OCI-LY7 (cell line): ENCODE data around the gene NCS1. TPM values are rescaled to one million over a fixed set of nuclear protein-coding genes. Genes with fewer than 3 reads are reported as not detected.

Experiments used
- BruUV-seq: library from RNA; stranded (reverse); fragments of 400-500 nt; replicated peaks from 2 replicates; lab custom pipeline; 2021; lab: Mats Ljungman, UMichigan
- CTCF ChIA-PET: fragments of 300-600 bp; sonication (Branson Sonifier 250); formaldehyde crosslinking; loops from one replicate; lab custom pipeline; 2022; ENCODE audit warnings: antibody characterized with exemption; ENCODE audit not compliant: unreplicated experiment; lab: Charles Lee
- POLR2A ChIA-PET: fragments of 300-600 bp; sonication (Branson Sonifier 250); formaldehyde crosslinking; loops from one replicate; lab custom pipeline; 2022; ENCODE audit warnings: antibody characterized with exemption; lab: Charles Lee
- DNase-seq: peaks from one replicate; pipeline ENCODE4 v3.0.0-alpha.2; 2015; ENCODE audit warnings: low spot score
- H2AFZ ChIP-seq: fragments of 200-600 bp; sonication (generic), shearing (Covaris generic); 2 replicates; pipeline ENCODE4 v1.6.1; 2014; ENCODE audit warnings: mild to moderate bottlenecking, antibody characterized with exemption, low read length, moderate library complexity
- H3K27ac ChIP-seq: fragments of 200-600 bp; sonication (generic); 2 replicates; pipeline ENCODE4 v1.5.1; 2014; ENCODE audit warnings: mixed run types, low read depth, mild to moderate bottlenecking, moderate library complexity, low read length, inconsistent platforms; ENCODE audit not compliant: poor library complexity, severe bottlenecking
- H3K36me3 ChIP-seq: fragments of 200-600 bp; sonication (generic); 2 replicates; pipeline ENCODE4 v1.6.1; 2014; ENCODE audit warnings: mild to moderate bottlenecking, antibody characterized with exemption, low read length, moderate library complexity, mixed read lengths; ENCODE audit not compliant: insufficient read depth
- H3K4me1 ChIP-seq: fragments of 200-600 bp; sonication (generic); 2 replicates; pipeline ENCODE4 v1.5.1; 2014; ENCODE audit warnings: mild to moderate bottlenecking, low read length; ENCODE audit not compliant: insufficient read depth, poor library complexity, severe bottlenecking
- H3K4me2 ChIP-seq: fragments of 200-600 bp; sonication (generic); 2 replicates; pipeline ENCODE4 v1.6.1; 2014; ENCODE audit warnings: mild to moderate bottlenecking, low read length
- H3K4me3 ChIP-seq: fragments of 200-600 bp; sonication (generic); 2 replicates; pipeline ENCODE4 v1.5.1; 2014; ENCODE audit warnings: mild to moderate bottlenecking, low read depth, low read length; ENCODE audit not compliant: poor library complexity, severe bottlenecking
- H3K79me2 ChIP-seq: fragments of 200-600 bp; sonication (generic); 2 replicates; pipeline ENCODE4 v1.6.1; 2016; ENCODE audit warnings: low read depth, mild to moderate bottlenecking, low read length, moderate library complexity, mixed read lengths; ENCODE audit not compliant: insufficient read depth
- H3K9me2 ChIP-seq: fragments of 200-600 bp; sonication (generic); 2 replicates; pipeline ENCODE4 v1.6.1; 2016; ENCODE audit warnings: mild to moderate bottlenecking, low read length, mixed read lengths; ENCODE audit not compliant: insufficient read depth
- H3K9me3 ChIP-seq: fragments of 200-600 bp; sonication (generic); 2 replicates; pipeline ENCODE4 v1.6.1; 2014; ENCODE audit warnings: mild to moderate bottlenecking, mixed run types, low read length, mixed read lengths
- H4K20me1 ChIP-seq: fragments of 200-600 bp; sonication (generic); 2 replicates; pipeline ENCODE4 v1.6.1; 2014; ENCODE audit warnings: mild to moderate bottlenecking, antibody characterized with exemption, low read length, moderate library complexity, mixed read lengths; ENCODE audit not compliant: insufficient read depth
- EZH2phosphoT487 ChIP-seq: fragments of 200-600 bp; sonication (generic); IDR thresholded peaks from 2 replicates; pipeline ENCODE4 v1.6.1; 2018; ENCODE audit warnings: low read depth, borderline replicate concordance, mild to moderate bottlenecking, mixed run types, antibody characterized with exemption, low read length, moderate library complexity, mixed read lengths
- intact Hi-C: fragments of 100-400 bp; cut with micrococcal nuclease; formaldehyde crosslinking; loops from one replicate; pipeline ENCODE4 v1.10.0; 2022; ENCODE audit not compliant: unreplicated experiment
- total RNA-seq, 2 experiments: library from RNA; depleted of rRNA in 1 of 2; stranded (reverse); fragments of >200 nt in 1 of 2; shearing (Covaris generic) in 1 of 2; gene quantifications; 2 replicates each; pipeline ENCODE4 v1.2.3, GENCODE V29; 2014 to 2022
- TF ChIP-seq, protein P1 (sequence below): fragments of 200-600 bp; sonication (generic); conservative IDR thresholded peaks from 2 replicates; pipeline ENCODE4 v1.5.1; 2014; ENCODE audit warnings: mild to moderate bottlenecking, antibody characterized with exemption, low read length, moderate library complexity, mixed read lengths

NCS1 gene
- total RNA-seq, 2 experiments from 2014 or later, result not detected

DNA sequence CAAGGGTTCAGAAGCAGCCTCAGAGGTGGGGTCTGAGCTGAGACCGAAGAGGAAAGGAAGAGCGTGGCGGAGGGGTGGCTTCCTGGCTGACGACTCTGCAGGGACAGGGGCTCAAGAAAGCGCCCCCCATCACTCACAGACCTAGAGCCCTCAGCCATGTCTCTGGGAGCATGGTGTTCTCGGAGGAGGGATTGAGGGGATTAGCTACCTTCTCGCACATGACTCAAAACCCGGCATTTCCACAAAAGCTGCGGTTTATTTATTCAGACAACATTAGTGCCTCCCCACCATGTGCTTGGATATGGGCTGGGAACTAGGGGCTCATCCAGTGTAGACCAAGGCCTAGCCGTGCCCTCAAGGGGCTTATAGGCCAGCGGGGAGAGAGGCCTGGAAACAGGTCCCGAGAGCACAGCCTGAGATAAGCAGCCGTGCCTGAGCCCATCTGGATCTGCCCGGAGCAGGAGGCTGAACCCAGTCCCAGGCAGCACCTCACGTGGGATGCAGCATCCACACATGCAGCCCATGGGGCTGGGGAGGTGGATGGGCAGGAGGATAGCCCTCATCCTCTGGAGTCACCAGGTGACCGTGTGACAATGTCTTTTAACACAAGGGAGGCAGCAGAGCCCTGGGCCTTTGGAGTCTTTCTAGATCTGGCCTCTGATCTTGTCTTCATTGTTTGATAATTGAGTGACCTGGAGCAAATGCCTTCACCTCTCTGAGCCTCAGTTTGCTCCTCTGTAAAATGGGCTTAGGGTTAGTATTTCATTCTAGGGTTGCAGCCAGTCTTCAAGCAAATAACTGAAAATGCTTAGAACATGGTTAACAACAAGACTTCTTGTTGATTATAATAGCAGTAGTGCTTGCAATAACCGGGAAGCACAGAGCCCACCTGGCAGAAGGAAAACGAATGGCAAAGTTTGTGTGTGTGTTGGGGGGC lies 92.5 kb downstream of the NCS1 start:
- Histone ChIP-seq H3K79me2 (no peaks in the 10 kb centered on the region), H3K36me3 (no peaks in the 10 kb centered on the region), H3K4me2 (no peak overlapping the region), H3K27ac (no peak overlapping the region), H3K9me2 (no peaks in the 10 kb centered on the region), H2AFZ (no peak overlapping the region), H4K20me1 (no peaks in the 10 kb centered on the region), H3K4me1 (no peaks in the 10 kb centered on the region), H3K9me3 (no peaks in the 10 kb centered on the region), H3K4me3 (no peak overlapping the region)
- ChIA-PET POLR2A (no interaction called here), CTCF (no interaction called here)
- BruUV-seq, result no TSS peak
- DNase-seq, result no peak
- intact Hi-C loops, result no loop called here
- no peak for TF ChIP-seq EZH2phosphoT487
- TF ChIP-seq, protein P1, sequence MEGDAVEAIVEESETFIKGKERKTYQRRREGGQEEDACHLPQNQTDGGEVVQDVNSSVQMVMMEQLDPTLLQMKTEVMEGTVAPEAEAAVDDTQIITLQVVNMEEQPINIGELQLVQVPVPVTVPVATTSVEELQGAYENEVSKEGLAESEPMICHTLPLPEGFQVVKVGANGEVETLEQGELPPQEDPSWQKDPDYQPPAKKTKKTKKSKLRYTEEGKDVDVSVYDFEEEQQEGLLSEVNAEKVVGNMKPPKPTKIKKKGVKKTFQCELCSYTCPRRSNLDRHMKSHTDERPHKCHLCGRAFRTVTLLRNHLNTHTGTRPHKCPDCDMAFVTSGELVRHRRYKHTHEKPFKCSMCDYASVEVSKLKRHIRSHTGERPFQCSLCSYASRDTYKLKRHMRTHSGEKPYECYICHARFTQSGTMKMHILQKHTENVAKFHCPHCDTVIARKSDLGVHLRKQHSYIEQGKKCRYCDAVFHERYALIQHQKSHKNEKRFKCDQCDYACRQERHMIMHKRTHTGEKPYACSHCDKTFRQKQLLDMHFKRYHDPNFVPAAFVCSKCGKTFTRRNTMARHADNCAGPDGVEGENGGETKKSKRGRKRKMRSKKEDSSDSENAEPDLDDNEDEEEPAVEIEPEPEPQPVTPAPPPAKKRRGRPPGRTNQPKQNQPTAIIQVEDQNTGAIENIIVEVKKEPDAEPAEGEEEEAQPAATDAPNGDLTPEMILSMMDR, result no peak

DNA sequence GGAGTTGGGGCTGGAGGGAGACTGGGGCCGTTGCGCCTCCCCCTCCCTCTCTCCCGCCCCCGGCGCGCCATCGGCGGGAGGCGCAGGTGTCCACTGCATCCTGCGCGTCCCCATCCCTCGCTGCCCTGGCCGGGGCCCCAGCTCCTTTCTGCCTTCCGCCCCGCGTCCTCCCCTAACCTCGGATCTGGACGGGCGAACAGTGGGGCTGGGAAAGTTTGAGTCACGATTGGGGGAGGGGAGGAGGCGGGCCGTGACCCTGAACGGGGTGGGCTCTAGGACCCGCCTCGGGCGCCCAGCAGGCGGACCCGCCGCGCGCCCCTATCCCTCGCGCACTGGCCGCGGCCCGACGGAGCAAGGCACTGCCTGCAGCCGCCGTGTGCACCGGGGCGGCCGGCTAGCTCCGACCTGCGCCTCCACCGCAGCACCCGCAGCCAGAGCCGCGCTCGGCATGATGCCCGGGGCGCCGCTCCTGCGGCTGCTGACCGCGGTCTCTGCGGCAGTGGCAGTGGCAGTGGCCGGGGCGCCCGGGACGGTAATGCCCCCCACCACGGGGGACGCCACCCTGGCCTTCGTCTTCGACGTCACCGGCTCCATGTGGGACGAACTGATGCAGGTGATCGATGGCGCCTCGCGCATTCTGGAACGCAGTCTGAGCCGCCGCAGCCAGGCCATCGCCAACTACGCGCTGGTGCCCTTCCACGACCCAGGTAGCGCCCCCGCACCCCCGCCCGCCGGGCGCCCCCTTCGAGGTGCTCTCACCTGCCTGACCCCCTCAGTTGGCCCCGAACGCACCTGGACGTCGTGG lies 93.4 kb downstream of the NCS1 start, which contains the start of gene HMCN2:
Gene HMCN2, plus strand, starts transcription at position 330 of the 805 bp plus-strand sequence. Its CDS starts 119 bp downstream, at position 449.
- no TSS peak for BruUV-seq
- TF ChIP-seq EZH2phosphoT487, result no peak
- TF ChIP-seq, protein P1, result no peak
- no peaks in the 10 kb centered on the region for H3K79me2 ChIP-seq
- no peaks in the 10 kb centered on the region for H3K9me3 ChIP-seq
- DNase-seq, result no peak
- no peak within 1 kb of the TSS for H2AFZ ChIP-seq
- H4K20me1 ChIP-seq, result no peaks in the 10 kb centered on the region
- ChIA-PET CTCF (no interaction called here), POLR2A (no interaction called here)
- intact Hi-C loops, result no loop called here
- H3K27ac ChIP-seq, result no peak within 1 kb of the TSS
- no peaks in the 10 kb centered on the region for H3K4me1 ChIP-seq
- H3K4me2 ChIP-seq, result no peak within 1 kb of the TSS
- H3K36me3 ChIP-seq, result no peaks in the 10 kb centered on the region
- H3K9me2 ChIP-seq, result no peaks in the 10 kb centered on the region
- H3K4me3 ChIP-seq, result no peak within 1 kb of the TSS
